GM12878 (cell line): ENCODE results near the gene TFAP2B. TPM values are rescaled to one million over a fixed set of nuclear protein-coding genes. Genes with fewer than 3 reads are reported as not detected.
A peak's percentile ranks its signal among the peaks of the same experiment; 100 is the strongest.

Source experiments
- ATAC-seq: fragments of 200-7000 bp; cut with Tn5 transposase; 3 replicates; pipeline ENCODE4 v1.9.1; 2020; ENCODE audit warnings: mild to moderate bottlenecking, moderate library complexity
- BruUV-seq: library from RNA; stranded (reverse); fragments of 400-500 nt; replicated peaks from 2 replicates; lab custom pipeline; 2021; lab: Mats Ljungman, UMichigan
- CTCF ChIA-PET: fragments of 300-600 bp; sonication (Branson Sonifier 250); formaldehyde crosslinking; extraction: SDS; loops from one replicate; lab custom pipeline; 2021; ENCODE audit warnings: inconsistent platforms; lab: Yijun Ruan, JAX
- POLR2A ChIA-PET: fragments of 350-600 bp; formaldehyde crosslinking; extraction: SDS; loops from one replicate; lab custom pipeline; 2021; ENCODE audit warnings: inconsistent platforms; lab: Charles Lee
- RAD21 ChIA-PET: fragments of 300-600 bp; sonication (Branson Sonifier 250); formaldehyde crosslinking; loops from one replicate; lab custom pipeline; 2023; ENCODE audit warnings: antibody characterized with exemption; ENCODE audit not compliant: unreplicated experiment; lab: Charles Lee
- SMC1A ChIA-PET: fragments of 300-600 bp; sonication (Branson Sonifier 250); formaldehyde crosslinking; loops from one replicate; lab custom pipeline; 2023; ENCODE audit not compliant: unreplicated experiment, uncharacterized antibody; lab: Charles Lee
- DNase-seq: peaks from one replicate; pipeline ENCODE4 v3.0.0-alpha.2; 2011; ENCODE audit warnings: low read depth, low spot score
- FAIRE-seq: peaks from 3 replicates; lab custom pipeline; 2011; peaks lifted over from hg19 to GRCh38; lab: Jason Lieb, UNC
- H2AFZ ChIP-seq: 2 replicates; pipeline ENCODE4 v1.6.0; 2011; ENCODE audit warnings: low read depth, low read length, control low read depth; ENCODE audit not compliant: control insufficient read depth
- H3K27ac ChIP-seq: 2 replicates; pipeline ENCODE4 v1.5.1; 2011; ENCODE audit warnings: control low read depth; ENCODE audit not compliant: control insufficient read depth, insufficient read depth
- H3K27me3 ChIP-seq, 2 experiments: replicated peaks in 1 of 2; 2 replicates each; pipeline versions ENCODE4 v1.6.0 to v1.6.1; 2011; ENCODE audit warnings: low read length in 1 of 2; ENCODE audit not compliant: control insufficient read depth in 2 of 2, insufficient read depth in 2 of 2
- H3K36me3 ChIP-seq, 2 experiments: 2 replicates each; pipeline ENCODE4 v1.5.1; 2011; ENCODE audit warnings: low read length in 1 of 2; ENCODE audit not compliant: control insufficient read depth in 2 of 2, insufficient read depth in 2 of 2
- H3K4me1 ChIP-seq: 2 replicates; pipeline ENCODE4 v1.6.1; 2011; ENCODE audit warnings: mild to moderate bottlenecking, low read length, moderate library complexity, mixed read lengths; ENCODE audit not compliant: control insufficient read depth, insufficient read depth
- H3K4me2 ChIP-seq: 2 replicates; pipeline ENCODE4 v1.6.0; 2011; ENCODE audit warnings: control low read depth; ENCODE audit not compliant: control insufficient read depth, insufficient read depth
- H3K4me3 ChIP-seq: fragments of 200-600 bp; sonication (generic); 2 replicates; pipeline ENCODE4 v1.5.1; 2016
- H3K79me2 ChIP-seq: 2 replicates; pipeline ENCODE4 v1.6.0; 2011; ENCODE audit warnings: low read length; ENCODE audit not compliant: control insufficient read depth, insufficient read depth
- H3K9ac ChIP-seq: 2 replicates; pipeline ENCODE4 v1.8.0; 2011; ENCODE audit warnings: low read length, control low read depth, mixed read lengths; ENCODE audit not compliant: control insufficient read depth, insufficient read depth
- H3K9me3 ChIP-seq: replicated peaks from 3 replicates; pipeline ENCODE4 v1.5.1; 2011; ENCODE audit warnings: mild to moderate bottlenecking, low read length; ENCODE audit not compliant: control insufficient read depth, insufficient read depth
- H4K20me1 ChIP-seq: 2 replicates; pipeline ENCODE4 v1.6.0; 2011; ENCODE audit not compliant: control insufficient read depth, insufficient read depth
- BMI1 ChIP-seq: fragments of 450-650 bp; IDR thresholded peaks from 2 replicates; pipeline ENCODE4 v1.6.1; 2016; ENCODE audit warnings: mild to moderate bottlenecking, moderate library complexity, borderline replicate concordance
- NR2C2 ChIP-seq: IDR thresholded peaks from 2 replicates; pipeline ENCODE4 v1.6.1; 2011; ENCODE audit warnings: borderline replicate concordance, low read depth; ENCODE audit not compliant: control insufficient read depth, insufficient read length
- REST ChIP-seq: IDR thresholded peaks from 2 replicates; pipeline ENCODE4 v1.6.1; 2012; ENCODE audit warnings: mild to moderate bottlenecking, low read depth, low read length
- RUNX3 ChIP-seq: IDR thresholded peaks from 2 replicates; pipeline ENCODE4 v1.6.1; 2012; ENCODE audit warnings: low read length, inconsistent platforms
- SUZ12 ChIP-seq: fragments of 200-600 bp; sonication (generic); IDR thresholded peaks from one replicate; pipeline ENCODE4 v1.6.1; 2018; ENCODE audit warnings: antibody characterized with exemption, mild to moderate bottlenecking; ENCODE audit not compliant: unreplicated experiment
- ZNF592 ChIP-seq: fragments of 450-650 bp; IDR thresholded peaks from 2 replicates; pipeline ENCODE4 v1.6.1; 2017; ENCODE audit warnings: mild to moderate bottlenecking, moderate library complexity
- WGBS: methylation state at CpG from one replicate; pipeline ENCODE4 v1.1.6; 2016; ENCODE audit warnings: low lambda C conversion rate; ENCODE audit not compliant: insufficient replicate concordance, insufficient coverage; ENCODE audit errors: missing lambda C conversion rate; 5-methylcytosine and 5-hydroxymethylcytosine counted together
- in situ Hi-C: fragments of 300-500 bp; cut with MboI; formaldehyde crosslinking; loops from 9 replicates; pipeline ENCODE4 v1.14.3; 2018; ENCODE audit warnings: mixed read lengths
- intact Hi-C: fragments of 100-400 bp; cut with micrococcal nuclease; formaldehyde crosslinking; loops from one replicate; pipeline ENCODE4 v1.14.2; 2022; ENCODE audit not compliant: unreplicated experiment
- polyA plus RNA-seq, 11 experiments: library from polyadenylated mRNA; depleted of rRNA in 4 of 11; unstranded in 6 of 11; stranded (reverse) in 5 of 11; fragments of >200 nt; fragmentation: Nextera tagmentation in 4 of 11; fragmentation: Illumina TruSeq in 1 of 11; extraction: Ambion mirVana in 4 of 11; extraction: Trizol in 1 of 11; gene quantifications; 1 replicate in 1 of 11; 2 replicates in 10 of 11; pipeline versions ENCODE4 v1.2.1 to v1.2.3, GENCODE V29; 2011 to 2016; ENCODE audit warnings: inconsistent platforms in 2 of 11, missing spikeins in 2 of 11, low read depth in 1 of 11
- total RNA-seq, 4 experiments: library from RNA; depleted of rRNA in 3 of 4; stranded (reverse); fragments of >200 nt in 3 of 4; fragmentation: Illumina TruSeq in 1 of 4; extraction: Trizol in 1 of 4; gene quantifications; 2 replicates each; pipeline versions ENCODE4 v1.2.1 to v1.2.3, GENCODE V29; 2013 to 2021
- TF ChIP-seq, protein P1 (sequence below): IDR thresholded peaks from 2 replicates; pipeline ENCODE4 v1.6.1; 2011; ENCODE audit warnings: borderline replicate concordance, low read depth, mild to moderate bottlenecking, moderate library complexity, low read length; ENCODE audit not compliant: insufficient read depth, poor library complexity, severe bottlenecking

The TFAP2B gene
- total and polyA plus RNA-seq, 10 of the 15 experiments (the other 5 are each of a cell fraction or from before 2014, with no cell fraction given): 0.03 to 0.15 (median 0.07) TPM; not detected in 5

GRCh38 chr6:50819466-50819903 is 814 bp downstream of the TFAP2B start (continued):
- TF ChIP-seq REST: no peak

DNA sequence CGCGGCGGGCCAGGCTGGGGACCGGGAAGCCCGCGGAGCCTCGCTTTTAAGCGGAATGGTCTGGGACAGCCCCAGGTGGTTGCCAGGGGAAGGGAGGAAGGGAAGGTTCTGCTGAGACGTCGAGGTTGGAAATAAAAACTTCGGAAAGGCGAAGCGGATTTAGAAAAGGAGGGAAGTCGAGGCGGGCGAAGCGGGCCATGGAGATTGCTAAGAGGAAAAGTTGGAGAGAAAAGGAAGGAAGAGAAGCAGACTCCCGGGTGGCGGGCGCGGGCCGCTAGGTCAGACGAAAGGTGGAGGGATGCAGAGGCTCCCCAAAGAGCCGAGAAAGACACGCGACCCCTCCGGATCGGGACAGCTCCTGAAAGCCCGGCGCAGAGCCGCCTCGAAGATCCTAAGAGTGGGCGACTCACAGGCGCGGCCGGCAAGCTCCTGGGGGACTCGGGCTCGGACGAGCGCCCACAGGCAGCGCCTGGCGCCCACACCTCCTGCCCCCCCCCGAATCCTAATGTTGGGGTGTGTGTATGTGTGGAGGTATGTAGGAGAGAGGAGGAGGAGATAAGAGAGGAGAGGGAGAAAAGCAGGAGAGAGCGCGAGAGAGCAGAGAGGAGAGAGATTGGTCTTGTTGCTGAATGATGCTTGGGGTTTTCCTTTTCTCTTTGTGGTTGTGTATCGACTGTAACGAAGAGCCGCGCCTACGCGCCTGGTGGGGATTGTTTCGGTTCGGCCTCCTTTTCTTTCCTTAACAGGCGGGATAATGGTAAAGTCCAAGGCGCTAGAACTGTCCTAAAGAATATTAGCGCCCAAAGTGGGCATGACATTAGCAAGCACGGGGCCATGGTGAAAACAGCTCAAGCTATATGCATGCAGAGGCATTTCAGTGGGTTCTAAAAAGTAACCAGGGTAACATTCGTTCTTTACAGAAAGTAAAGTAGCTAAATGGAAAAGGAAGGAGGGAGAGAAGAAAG is 1.5 kb downstream of the TFAP2B start:
- Histone ChIP-seq H3K36me3 (no peaks in the 10 kb centered on the region), H3K4me3 (peak overlapping the region; percentile 16; the same call in 1 of the 2 replicates), H4K20me1 (no peaks in the 10 kb centered on the region), H2AFZ (no peak overlapping the region), H3K79me2 (no peaks in the 10 kb centered on the region), H3K27me3 (peaks cover 5 to 28% of the 10 kb centered on the region in 2 experiments), H3K9me3 (no peaks in the 10 kb centered on the region), H3K4me2 (peak overlapping the region; percentile 33; the same call in 1 of the 2 replicates), H3K4me1 (no peaks in the 10 kb centered on the region), H3K27ac (no peak overlapping the region), H3K9ac (no peak overlapping the region)
- ChIA-PET CTCF (no interaction called here), SMC1A (interaction anchor here (1.1 kb wide), 1 partner anchor 529 kb away, joined by 3 read pairs; no protein-coding TSS in a partner anchor), POLR2A (interaction anchor here (0.6 kb wide), 1 partner anchor 679 kb away, joined by 4 read pairs; no protein-coding TSS in a partner anchor), RAD21 (interaction anchor here (0.8 kb wide), 1 partner anchor 530 kb away, joined by 3 read pairs; no protein-coding TSS in a partner anchor)
- BruUV-seq: no TSS peak
- TF ChIP-seq BMI1 (0 out of 2 replicates have a peak, but pooled peaks have one; percentile 31), RUNX3 (peak; percentile 55; the same call in 1 of the 2 replicates), SUZ12 (peak; percentile 19), NR2C2 (no peak), ZNF592 (no peak)
- TF ChIP-seq, protein P1, sequence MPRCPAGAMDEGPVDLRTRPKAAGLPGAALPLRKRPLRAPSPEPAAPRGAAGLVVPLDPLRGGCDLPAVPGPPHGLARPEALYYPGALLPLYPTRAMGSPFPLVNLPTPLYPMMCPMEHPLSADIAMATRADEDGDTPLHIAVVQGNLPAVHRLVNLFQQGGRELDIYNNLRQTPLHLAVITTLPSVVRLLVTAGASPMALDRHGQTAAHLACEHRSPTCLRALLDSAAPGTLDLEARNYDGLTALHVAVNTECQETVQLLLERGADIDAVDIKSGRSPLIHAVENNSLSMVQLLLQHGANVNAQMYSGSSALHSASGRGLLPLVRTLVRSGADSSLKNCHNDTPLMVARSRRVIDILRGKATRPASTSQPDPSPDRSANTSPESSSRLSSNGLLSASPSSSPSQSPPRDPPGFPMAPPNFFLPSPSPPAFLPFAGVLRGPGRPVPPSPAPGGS: no peak
- peak; percentile 63 for ATAC-seq
- WGBS: 12% methylated on average over 57 of the region's 58 CpGs
- in situ Hi-C loops (loop anchor here (10.0 kb wide), 3 partner anchors 535 to 1205 kb away; no protein-coding TSS in a partner anchor), intact Hi-C loops (loop anchor here (5.0 kb wide), 3 partner anchors 637 to 1022 kb away; no protein-coding TSS in a partner anchor)
- FAIRE-seq: no peak
- no peak for DNase-seq
